Activated naive CD4-positive, alpha-beta T cell treated with anti-CD3 and anti-CD28 coated beads, Interleukin-2, amount 50 U/mL, for 72 hours (primary cell): ENCODE measurements around the gene ADISSP. TPM values are rescaled to one million over a fixed set of nuclear protein-coding genes. Genes with fewer than 3 reads are reported as not detected.
A peak's percentile ranks its signal among the peaks of the same experiment; 100 is the strongest.

Experiments
- ATAC-seq, 2 donors: fragments of 150-1000 bp; cut with Tn5 transposase; 2 replicates each; pipeline ENCODE4 v1.10.0; 2021; ENCODE audit warnings: mild to moderate bottlenecking in 2 of 2, moderate library complexity in 2 of 2
- DNase-seq, 2 donors: peaks; one replicate each; pipeline ENCODE4 v3.0.0; 2021 to 2022; ENCODE audit warnings: low spot score in 2 of 2
- H3K27ac Mint-ChIP-seq, 2 donors: one replicate each; pipeline ENCODE4 v1.8.0; 2022; ENCODE audit warnings: mild to moderate bottlenecking in 2 of 2, mixed read lengths in 2 of 2
- H3K36me3 Mint-ChIP-seq, 2 donors: one replicate each; pipeline ENCODE4 v1.8.0; 2022; ENCODE audit warnings: mixed read lengths in 2 of 2
- H3K9me3 Mint-ChIP-seq, 2 donors: one replicate each; pipeline ENCODE4 v1.8.0; 2022; ENCODE audit warnings: mixed read lengths in 2 of 2
- total RNA-seq, 2 donors: library from RNA; stranded (reverse); gene quantifications; one replicate each; pipeline ENCODE4 v1.2.3, GENCODE V29; 2022

ADISSP gene
- 10 to 100 TPM; 44.7 to 45.0 TPM for total RNA-seq

DNA sequence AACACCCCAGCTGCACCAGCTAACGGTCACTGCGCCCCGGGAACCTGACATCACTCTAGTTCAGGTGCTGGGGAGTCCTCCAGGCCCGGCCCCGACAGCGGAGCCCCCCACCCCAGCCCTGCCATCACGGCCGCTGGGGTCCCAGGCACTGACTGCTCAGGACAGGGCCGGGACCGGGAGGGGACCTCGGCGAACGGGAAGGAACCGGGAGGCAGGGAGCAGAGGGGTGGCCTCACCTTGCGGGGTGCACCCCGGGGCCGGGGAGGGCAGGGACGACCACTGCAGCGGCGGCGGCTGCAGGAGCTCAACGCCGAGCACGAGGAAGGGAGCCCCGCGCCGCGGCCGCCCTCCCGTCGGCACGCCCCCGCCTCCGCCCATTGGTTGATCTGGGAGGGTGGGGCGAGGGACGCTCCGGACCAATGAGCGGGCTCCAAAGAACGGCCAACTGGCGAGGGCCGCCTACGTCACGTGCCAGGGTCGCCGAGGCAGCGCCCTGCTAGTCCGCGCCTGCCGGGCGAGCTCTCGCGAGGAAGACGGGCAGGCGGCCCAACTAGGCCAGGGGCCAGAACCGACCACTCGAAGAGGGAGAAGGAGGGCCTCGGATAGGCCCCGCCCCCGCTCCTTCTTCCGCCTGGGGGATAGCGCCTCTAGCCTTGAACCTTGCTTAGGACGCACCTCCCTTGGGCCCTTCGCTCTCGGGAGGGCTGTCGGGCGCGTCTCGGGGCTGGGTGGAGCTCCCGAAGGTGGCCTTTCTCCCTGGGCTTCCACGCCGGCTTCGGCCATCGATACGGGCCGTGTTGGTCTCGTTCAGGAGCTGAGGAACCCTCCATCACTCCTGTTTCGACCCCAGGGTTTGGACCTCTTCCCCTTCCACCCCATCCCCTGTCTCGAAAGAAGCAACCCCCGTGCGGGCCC, at the start of gene ADISSP:
Gene ADISSP (minus strand): TSS at position 327 of the 915 bp plus-strand sequence. CDS start 7,653 bp downstream, outside the sequence.
- Mint-ChIP-seq H3K9me3 (no peaks in the 10 kb centered on the region), H3K27ac (peak within 1 kb of the TSS; percentile 90), H3K36me3 (no peaks in the 10 kb centered on the region)
- ATAC-seq, result peak; percentile 93 to 96
- peak; percentile 97 to 98 for DNase-seq

DNA sequence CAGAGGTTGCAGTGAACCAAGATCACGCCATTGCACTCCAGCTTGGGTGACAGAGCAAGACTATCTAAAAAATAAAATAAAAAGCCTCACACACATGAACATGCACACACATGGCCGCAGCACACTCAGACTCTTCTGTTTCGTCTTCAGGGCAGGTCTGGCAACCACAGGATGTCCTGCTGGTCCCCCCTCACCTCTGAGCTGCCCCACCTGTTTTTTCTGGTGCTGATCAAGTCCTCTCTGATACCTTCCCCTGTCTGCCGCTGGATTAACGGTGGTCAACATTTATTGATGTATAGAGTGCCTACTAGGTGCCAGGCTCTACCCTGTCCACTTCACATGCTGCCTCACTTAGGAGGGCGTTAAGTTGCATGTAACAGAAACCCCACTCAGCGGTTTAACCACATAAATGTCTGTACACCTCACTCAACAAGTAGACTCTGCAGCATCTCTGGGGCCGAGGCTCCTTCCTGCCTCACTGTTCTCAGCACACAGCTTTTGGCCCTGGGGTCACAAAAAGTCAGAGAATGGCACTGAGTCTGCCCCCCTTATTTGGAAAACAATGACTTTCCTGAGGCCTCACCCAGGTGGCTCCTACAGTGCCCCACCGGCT, 48.3 kb upstream of the ADISSP start:
- Mint-ChIP-seq H3K36me3 (peaks cover 8 to 10% of the 10 kb centered on the region in 2 donors), H3K9me3 (no peaks in the 10 kb centered on the region), H3K27ac (peak overlapping the region in 1 of 2 donors; percentile 52)
- DNase-seq (no peak), ATAC-seq (no peak)

DNA sequence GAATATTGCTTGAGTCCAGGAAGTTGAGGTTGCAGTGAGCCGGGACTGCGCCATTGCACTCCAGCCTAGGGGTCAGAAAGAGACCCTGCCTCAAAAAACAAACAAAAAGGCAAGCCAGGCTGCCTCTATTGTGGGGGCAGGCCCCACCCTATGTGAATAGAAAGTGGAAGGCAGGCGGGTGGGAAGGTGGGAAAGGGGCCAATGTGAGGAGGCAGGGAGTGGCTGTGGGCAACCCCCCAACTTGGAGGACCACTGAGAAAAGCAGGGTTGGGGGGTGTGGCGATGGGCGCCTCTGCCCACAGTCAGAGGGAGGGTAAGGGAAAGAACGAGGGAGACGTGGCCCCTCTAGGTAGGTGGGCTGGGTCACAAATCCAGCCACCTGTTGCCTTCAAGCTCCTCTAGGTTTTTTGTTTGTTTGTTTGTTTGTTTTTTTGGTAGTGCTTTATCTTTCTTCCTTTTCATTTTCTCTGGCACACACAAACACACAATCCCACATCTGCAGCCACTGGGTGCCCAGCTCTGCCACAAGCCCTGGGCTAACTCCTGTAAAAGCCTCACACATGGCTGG, 47.5 kb upstream of the ADISSP start:
- DNase-seq (no peak), ATAC-seq (no peak)
- Mint-ChIP-seq H3K9me3 (no peaks in the 10 kb centered on the region), H3K36me3 (peaks cover 7 to 10% of the 10 kb centered on the region in 2 donors), H3K27ac (peak overlapping the region; percentile 6 to 52)

DNA sequence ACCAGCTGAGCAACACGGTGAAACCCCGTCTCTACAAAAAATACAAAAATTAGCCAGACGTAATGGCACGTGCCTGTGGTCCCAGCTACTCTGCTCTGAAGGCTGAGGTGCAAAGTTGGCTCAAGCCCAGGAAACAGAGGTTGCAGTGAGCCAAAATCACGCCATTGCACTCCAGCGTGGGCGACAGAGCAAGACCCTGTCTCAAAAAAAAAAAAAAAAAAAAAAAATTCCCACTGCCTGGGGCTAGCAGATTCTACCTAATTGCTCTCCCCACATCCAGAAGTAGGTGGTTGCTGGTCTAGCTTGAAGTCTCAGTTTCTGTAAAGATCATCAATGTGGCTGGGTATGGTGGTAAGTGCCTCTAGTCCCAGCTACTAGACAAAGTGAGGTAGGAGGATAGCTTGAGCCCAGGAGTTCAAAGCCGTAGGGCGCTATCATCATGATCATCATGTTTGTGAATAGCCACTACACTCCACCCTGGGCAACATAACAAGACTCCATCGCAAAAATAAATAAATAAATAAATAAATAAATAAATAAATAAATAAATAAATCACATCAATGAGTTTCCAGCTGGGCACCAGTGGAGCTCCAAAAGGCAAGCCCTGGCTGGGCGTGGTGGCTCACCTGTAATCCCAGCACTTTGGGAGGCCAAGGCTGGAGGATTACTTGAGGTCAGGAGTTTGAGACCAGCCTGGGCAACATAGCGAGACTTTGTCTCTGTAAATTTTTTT, 46.5 kb upstream of the ADISSP start:
- peaks cover 7 to 10% of the 10 kb centered on the region in 2 donors for H3K36me3 Mint-ChIP-seq
- ATAC-seq (peak; percentile 21 to 26), DNase-seq (no peak)
- H3K9me3 Mint-ChIP-seq, result no peaks in the 10 kb centered on the region
- peak overlapping the region in 1 of 2 donors; percentile 99 for H3K27ac Mint-ChIP-seq

DNA sequence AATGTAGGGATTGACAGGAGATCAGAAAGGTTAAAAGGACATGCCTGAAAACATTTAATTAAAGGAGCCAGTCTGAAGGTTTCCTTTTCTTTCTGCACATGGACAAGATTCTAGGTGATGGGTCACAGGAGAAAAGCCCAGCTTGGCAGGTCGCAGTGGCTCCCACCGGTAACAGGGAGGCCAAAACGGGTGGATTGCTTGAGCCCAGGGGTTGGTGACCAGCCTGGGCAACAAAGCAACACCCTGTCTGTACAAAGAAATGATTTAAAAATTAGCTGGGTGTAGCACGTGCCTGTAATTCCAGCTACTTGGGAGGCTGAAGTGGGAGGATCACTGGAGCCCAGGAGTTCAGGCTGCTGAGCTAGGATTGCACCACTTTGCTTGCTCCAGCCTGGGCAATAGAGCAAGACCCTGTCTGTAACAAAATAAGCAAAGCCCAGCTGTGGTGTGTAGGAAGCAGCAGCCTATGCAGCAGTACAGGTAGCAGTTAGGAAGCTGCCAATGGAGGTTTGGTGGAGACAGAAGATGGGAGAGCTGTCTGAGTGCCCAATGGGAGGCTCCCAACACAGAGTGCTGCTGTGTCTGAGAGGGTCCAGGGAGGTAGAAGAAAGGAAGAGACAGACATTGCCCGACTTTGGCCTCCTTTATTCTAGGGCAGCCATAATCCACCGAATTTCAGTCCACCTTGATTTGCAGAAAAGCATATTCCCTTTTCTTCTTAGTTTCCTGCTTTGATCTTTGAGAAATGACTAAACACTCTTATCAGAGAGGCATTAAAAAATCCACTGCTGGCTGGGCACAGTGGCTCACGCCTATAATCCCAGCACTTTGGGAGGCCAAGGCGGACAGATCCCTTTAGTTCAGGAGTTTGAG, 45.7 kb upstream of the ADISSP start:
- peak in 1 of 2 donors; percentile 2 for ATAC-seq
- peak overlapping the region; percentile 74 to 99 for H3K27ac Mint-ChIP-seq

DNA sequence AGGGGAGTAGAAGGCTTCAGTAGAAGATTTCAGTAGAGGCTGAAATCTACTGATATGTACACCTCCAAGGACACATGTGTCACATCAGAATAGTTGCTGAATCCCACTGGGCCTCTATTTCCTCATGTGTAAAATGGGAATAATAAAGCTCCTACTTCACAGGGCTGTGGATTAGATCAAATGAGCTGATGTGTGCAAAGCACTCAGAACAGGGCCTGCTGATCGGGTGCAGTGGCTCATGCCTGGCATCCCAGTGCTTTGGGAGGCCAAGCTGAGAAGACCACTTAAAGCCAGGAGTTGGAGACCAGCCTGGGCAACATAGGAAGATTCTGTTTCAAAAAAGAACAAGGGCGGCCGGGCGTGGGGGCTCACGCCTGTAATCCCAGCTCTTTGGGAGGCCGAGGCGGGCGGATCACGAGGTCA, 44.7 kb upstream of the ADISSP start:
- ATAC-seq (no peak), DNase-seq (no peak)
- H3K9me3 Mint-ChIP-seq, result no peaks in the 10 kb centered on the region
- H3K36me3 Mint-ChIP-seq, result peaks cover 7 to 10% of the 10 kb centered on the region in 2 donors
- H3K27ac Mint-ChIP-seq, result peak overlapping the region; percentile 97 to 99

More for the DNA sequence above, 45.7 kb upstream of the ADISSP start:
- Mint-ChIP-seq H3K9me3 (no peaks in the 10 kb centered on the region), H3K36me3 (peaks cover 7 to 10% of the 10 kb centered on the region in 2 donors)
- DNase-seq, result no peak

DNA sequence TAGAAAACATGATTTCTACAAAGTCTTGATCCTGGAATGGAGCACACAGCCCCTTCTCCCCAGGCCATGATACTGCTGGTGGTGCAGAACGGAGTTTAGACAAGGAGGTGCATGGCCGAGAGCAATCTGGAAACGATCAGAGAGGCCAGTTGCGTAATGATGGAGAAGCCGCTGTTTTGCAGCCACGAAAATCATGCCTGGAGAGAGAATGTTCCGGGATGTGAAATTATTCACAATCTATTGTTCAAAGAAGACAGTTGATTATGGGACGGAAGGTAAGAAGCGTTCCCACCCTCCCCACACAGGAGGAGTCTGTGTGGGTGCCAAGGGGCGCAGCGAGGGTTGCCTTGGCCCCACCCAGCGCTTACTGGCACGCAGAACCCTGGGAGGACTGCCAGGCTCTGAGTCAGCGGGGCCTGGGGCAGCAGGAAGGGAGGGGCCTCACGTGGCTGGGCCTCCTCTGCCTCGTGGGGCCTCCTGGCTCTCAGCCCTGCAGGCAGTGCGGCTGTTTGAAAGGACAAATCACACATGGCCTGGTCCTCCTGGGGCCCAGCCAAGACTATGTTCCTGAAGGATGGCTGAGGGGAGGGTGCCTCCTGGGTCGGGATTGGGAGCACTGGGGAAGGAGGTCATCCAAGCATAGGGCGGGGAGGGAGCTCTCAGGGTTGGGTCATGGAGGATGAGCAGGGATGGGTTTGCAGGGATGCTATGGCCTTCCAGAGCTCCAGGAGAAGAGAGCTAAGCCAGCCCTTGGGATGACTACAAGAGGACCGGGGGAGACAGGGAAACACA, 44.1 kb upstream of the ADISSP start:
- peak; percentile 86 to 95 for DNase-seq
- H3K36me3 Mint-ChIP-seq, result peaks cover 7 to 10% of the 10 kb centered on the region in 2 donors
- no peaks in the 10 kb centered on the region for H3K9me3 Mint-ChIP-seq
- peak; percentile 90 to 95 for ATAC-seq
- H3K27ac Mint-ChIP-seq, result peak overlapping the region; percentile 97 to 99

DNA sequence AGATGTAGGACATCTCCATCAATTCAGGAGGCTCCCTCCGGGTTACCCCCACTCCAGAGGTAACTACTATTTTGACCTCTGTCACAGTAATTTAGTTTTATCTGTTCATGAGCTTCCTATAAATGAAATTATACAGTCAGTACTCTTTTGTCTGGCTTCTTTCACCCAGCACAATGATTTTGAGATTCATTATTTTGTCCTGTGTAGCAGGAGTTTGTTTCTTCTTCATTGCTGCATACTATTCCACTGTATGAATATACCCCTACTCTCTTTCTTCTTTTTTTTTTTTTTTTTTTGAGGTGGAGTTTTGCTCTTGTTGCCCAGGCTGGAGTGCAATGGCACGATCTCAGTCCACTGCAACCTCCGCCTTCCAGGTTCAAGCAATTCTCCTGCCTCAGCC, 41.0 kb upstream of the ADISSP start:
- DNase-seq (no peak), ATAC-seq (no peak)
- peaks cover 12 to 34% of the 10 kb centered on the region in 2 donors for H3K36me3 Mint-ChIP-seq
- no peaks in the 10 kb centered on the region for H3K9me3 Mint-ChIP-seq
- peak overlapping the region in 1 of 2 donors; percentile 67 for H3K27ac Mint-ChIP-seq

DNA sequence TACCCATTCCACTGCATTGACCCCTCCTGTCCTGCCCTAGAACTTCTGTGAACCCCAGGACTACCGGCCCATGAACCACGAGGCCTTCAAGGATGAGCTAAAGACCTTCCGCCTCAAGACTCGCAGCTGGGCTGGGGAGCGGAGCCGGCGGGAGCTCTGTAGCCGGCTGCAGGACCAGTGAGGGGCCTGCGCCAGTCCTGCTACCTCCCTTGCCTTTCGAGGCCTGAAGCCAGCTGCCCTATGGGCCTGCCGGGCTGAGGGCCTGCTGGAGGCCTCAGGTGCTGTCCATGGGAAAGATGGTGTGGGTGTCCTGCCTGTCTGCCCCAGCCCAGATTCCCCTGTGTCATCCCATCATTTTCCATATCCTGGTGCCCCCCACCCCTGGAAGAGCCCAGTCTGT, 37.2 kb upstream of the ADISSP start:
- ATAC-seq (no peak), DNase-seq (no peak)
- no peaks in the 10 kb centered on the region for H3K9me3 Mint-ChIP-seq
- peaks cover 27 to 38% of the 10 kb centered on the region in 2 donors for H3K36me3 Mint-ChIP-seq
- peak overlapping the region in 1 of 2 donors; percentile 62 for H3K27ac Mint-ChIP-seq

DNA sequence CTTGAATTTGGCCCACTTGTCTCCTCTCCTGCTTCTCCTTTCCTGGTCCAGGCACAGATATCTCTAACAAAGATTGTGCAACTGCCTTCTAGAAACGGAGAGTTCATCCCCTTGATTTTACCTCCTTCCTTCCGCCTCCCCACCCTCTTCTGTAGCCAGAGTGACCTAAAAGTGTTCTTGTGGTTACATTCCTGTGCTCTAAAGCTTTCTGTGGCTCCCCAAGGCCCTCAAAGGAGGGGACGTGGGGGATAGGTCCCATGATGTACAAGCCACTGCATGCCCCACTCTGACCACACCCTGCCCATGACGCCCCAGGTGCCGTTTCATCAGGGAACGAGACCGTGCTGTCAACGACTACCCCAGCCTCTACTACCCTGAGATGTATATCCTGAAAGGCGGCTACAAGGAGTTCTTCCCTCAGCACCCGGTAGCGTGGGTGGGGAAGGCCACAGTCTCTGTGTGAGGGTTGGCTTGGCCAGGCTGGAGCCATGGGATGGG, 36.8 kb upstream of the ADISSP start:
- H3K27ac Mint-ChIP-seq, result peak overlapping the region; percentile 25 to 72
- H3K9me3 Mint-ChIP-seq, result no peaks in the 10 kb centered on the region

DNA sequence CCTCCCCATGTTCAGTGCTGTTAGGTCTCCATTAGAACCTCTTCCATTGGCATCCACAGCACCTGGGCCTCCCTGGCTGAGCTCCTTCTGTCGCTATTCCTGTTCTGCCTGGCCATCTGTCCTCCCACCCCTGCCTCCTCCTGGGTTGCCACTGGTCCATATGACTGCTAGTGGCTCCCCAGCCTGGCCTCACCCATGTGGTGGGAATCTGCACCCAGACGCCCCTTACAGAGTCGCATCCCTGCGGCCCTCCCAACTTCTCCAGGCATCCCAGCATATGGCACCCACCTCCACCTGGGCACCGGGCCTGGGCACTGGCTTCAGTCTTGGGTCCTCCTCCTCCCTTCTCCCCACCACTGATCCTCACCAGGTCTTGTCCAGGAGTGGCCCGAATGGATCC, 36.3 kb upstream of the ADISSP start:
- H3K9me3 Mint-ChIP-seq, result no peaks in the 10 kb centered on the region
- peak overlapping the region; percentile 10 to 72 for H3K27ac Mint-ChIP-seq
- ATAC-seq, result no peak
- no peak for DNase-seq
- peaks cover 35 to 46% of the 10 kb centered on the region in 2 donors for H3K36me3 Mint-ChIP-seq

More for the DNA sequence above, 36.8 kb upstream of the ADISSP start:
- ATAC-seq, result no peak
- DNase-seq, result no peak
- peaks cover 30 to 42% of the 10 kb centered on the region in 2 donors for H3K36me3 Mint-ChIP-seq

DNA sequence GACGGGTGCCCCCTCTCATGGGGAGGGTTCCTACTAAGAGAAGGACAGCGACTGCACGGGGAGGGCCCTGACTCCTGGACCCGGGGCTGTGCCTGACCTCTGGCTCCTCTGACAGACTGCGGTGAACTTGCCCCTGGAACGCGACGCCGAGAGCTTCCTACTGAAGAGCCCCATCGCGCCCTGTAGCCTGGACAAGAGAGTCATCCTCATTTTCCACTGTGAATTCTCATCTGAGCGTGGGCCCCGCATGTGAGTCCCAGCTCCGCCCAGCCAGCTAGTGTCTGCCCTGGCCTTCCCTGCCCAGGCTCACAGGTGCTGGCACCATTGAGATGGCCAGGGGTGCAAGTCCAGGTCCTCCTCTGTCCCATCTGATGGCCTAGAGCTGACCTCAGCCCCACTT, 35.7 kb upstream of the ADISSP start:
- DNase-seq (no peak), ATAC-seq (no peak)
- Mint-ChIP-seq H3K36me3 (peaks cover 37 to 52% of the 10 kb centered on the region in 2 donors), H3K9me3 (no peaks in the 10 kb centered on the region), H3K27ac (peak overlapping the region in 1 of 2 donors; percentile 72)

DNA sequence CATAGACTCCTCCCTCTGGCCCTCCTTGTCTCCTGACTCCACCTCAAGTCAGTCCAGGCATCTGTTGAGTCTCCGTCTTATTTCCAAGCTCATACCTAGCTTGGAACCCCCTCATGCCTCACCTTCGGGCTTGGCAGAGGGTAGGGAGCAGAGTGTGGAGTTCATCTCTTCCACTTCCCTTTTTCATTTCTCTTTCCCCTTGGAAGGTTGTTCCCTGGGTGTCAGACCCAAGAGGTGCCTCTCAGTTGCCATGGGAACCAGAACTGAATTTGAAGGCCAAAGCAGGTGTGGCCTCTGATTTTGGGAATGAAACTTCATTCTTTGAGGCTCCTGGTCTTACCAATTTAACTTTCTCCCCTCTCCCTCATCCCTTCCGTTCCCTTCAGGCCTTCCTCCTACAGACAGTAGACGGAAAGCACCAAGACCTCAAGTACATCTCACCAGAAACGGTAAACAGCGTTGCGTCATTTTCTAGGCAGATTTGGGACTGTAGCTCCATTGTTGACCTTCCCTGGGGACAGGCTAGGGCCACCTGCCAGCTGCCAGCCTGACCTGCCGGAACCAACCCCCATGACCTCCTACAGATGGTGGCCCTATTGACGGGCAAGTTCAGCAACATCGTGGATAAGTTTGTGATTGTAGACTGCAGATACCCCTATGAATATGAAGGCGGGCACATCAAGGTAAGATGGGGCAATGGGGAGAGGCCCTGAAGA, 35.1 kb upstream of the ADISSP start:
- ATAC-seq (no peak), DNase-seq (no peak)
- peak overlapping the region; percentile 67 to 86 for H3K27ac Mint-ChIP-seq
- no peaks in the 10 kb centered on the region for H3K9me3 Mint-ChIP-seq
- H3K36me3 Mint-ChIP-seq, result peaks cover 41 to 58% of the 10 kb centered on the region in 2 donors

DNA sequence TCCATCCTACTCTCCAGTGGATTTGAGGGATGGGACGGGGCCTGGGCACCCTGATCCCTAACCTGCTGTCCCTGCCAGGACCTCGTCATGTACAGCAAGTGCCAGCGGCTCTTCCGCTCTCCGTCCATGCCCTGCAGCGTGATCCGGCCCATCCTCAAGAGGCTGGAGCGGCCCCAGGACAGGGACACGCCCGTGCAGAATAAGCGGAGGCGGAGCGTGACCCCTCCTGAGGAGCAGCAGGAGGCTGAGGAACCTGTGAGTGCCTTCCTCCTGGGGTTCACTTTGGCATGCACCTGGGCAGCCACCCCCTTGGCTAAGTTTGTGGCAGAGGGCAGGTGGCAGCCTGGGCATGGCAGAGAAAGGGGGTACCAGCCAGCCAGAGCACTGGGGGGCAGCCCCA, 34.3 kb upstream of the ADISSP start:
- Mint-ChIP-seq H3K36me3 (peaks cover 49 to 66% of the 10 kb centered on the region in 2 donors), H3K27ac (peak overlapping the region in 1 of 2 donors; percentile 86), H3K9me3 (no peaks in the 10 kb centered on the region)
- DNase-seq (no peak), ATAC-seq (no peak)
